Vagina (tissue), 2 donors: ENCODE results near the gene TCF3.

Source experiments
- CTCF ChIP-seq, 3 experiments: fragments of 450-650 bp in 2 of 3; fragments of 200-600 bp in 1 of 3; sonication (generic) in 1 of 3; IDR thresholded peaks; one replicate each; pipeline ENCODE4 v1.5.1; 2017 to 2019; ENCODE audit warnings: antibody characterized with exemption in 3 of 3, mild to moderate bottlenecking in 2 of 3, moderate library complexity in 2 of 3
- POLR2A ChIP-seq, 2 donors: fragments of 450-650 bp; IDR thresholded peaks; one replicate each; pipeline ENCODE4 v1.6.1; 2017; ENCODE audit warnings: antibody characterized with exemption in 2 of 2, mild to moderate bottlenecking in 2 of 2, moderate library complexity in 2 of 2
- POLR2AphosphoS5 ChIP-seq, 2 donors: sonication (generic); formaldehyde crosslinking; IDR thresholded peaks; one replicate each; pipeline ENCODE4 v1.9.0; 2017; ENCODE audit warnings: antibody characterized with exemption in 2 of 2, mild to moderate bottlenecking in 2 of 2, low read depth in 1 of 2; ENCODE audit not compliant: insufficient read depth in 1 of 2

GRCh38 chr19:1653300-1653628 lies 849 bp upstream of the TCF3 start:
- no peak for TF ChIP-seq CTCF (IDR thresholded peaks at IDR 0.05)
- TF ChIP-seq POLR2A (IDR thresholded peaks at IDR 0.05), result no peak
- TF ChIP-seq POLR2AphosphoS5 (IDR thresholded peaks at IDR 0.05; ENCODE audit: insufficient read depth in 1 of 2, low read depth in 1 of 2), result no peak
